GM12892 (cell line): Measurements from ENCODE around the gene PYGB.

Source experiments
- DNase-seq: peaks from one replicate; pipeline ENCODE4 v3.0.0; 2011; ENCODE audit not compliant: insufficient read length
- FAIRE-seq: peaks from 2 replicates; lab custom pipeline; 2011; peaks lifted over from hg19 to GRCh38; lab: Jason Lieb, UNC
- POLR2A ChIP-seq: IDR thresholded peaks from 2 replicates; pipeline ENCODE4 v1.6.1; 2011; ENCODE audit warnings: low read depth, low read length, control low read depth
- POLR2AphosphoS5 ChIP-seq: IDR thresholded peaks from 2 replicates; pipeline ENCODE4 v1.6.1; 2011; ENCODE audit warnings: low read depth, low read length, control low read depth
- TAF1 ChIP-seq: IDR thresholded peaks from 2 replicates; pipeline ENCODE4 v1.6.1; 2011; ENCODE audit warnings: low read depth, mild to moderate bottlenecking, control low read depth, low read length, borderline replicate concordance

PYGB gene

DNA sequence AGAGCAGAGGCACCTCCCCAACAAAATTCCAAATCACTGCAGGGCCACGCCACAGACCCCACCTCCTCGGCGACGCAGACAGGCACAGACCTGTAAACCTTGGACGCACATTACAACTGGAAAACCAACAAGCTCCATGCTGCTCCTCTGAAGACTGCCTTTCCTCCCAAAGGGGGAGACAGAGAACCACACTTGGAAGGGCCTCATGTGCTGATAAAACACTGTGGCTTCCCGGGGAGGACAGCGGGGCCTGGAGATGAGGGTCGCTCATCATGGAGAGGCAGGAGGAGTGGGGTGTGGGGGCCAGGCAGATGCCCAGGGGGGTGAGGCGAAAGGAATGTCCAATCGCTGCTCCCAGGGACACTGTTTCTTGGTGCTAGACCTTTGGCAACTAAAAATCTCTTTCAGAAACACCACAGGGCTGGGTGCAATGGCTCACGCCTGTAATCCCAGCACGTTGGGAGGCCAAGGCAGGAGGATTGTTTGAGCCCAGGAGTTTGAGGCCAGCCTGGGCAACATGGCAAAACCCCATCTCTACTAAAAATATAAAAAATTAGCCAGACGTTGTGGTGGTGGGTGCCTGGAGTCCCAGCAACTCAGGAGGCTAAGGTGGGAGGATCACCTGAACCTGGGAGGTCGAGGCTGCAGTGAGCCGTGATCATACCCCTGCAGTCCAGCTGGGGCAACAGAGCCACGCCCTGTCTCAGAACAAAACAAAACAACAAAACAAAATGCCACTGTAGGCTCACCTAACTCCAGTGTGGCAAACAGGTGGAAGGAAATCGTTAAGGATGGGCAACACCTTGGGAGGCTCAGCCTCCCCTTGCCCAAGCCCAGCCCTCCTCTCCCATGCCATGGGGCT lies 88.9 kb downstream of the PYGB start:
- TF ChIP-seq TAF1 (no peak), POLR2AphosphoS5 (no peak), POLR2A (no peak)
- DNase-seq: no peak
- FAIRE-seq: no peak

DNA sequence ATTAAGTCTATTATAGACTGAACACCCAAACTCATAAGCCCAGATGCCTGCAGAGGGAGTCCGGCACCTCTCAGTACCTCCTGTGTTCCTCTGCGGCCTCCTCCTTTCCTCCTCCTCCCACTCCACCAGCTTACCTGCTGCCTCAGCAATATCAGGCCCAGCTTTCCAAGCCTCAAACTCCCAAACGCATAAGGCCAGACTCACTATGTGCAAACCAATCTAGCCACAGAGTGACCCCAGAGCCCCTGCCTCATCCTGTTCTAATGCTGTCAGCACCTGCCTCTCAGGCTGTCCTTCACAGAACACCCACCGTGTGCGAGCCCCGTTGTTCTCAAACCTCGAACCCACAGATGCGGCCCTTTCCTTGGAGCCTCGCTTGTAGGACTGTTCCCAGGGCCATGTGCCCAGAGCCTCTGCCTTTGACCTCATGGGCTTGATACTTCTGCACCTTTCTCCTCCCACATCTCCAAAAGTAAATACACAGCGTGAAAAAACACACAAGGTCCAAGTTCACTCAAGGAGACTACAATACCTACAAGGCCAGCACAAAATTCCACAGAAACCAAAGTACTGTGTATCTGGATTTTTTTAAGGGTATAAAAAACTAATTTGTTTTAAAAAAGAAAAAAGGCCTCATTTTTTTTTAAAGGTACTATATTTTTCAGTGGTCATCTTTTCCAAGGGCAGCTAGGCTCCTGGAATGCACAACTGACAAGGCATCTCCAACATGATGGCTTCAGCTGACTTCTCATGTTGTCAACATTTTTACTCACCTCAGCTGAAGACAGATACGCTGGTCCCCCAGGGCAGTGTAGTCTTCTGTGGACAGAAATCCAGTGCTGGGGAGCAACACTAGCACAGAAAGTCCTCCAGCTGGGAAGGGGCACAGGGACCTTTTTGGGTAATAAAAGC lies 90.5 kb downstream of the PYGB start:
- DNase-seq (no peak), FAIRE-seq (no peak)
- no peak for TF ChIP-seq POLR2AphosphoS5
- TF ChIP-seq TAF1: no peak
- TF ChIP-seq POLR2A: no peak

DNA sequence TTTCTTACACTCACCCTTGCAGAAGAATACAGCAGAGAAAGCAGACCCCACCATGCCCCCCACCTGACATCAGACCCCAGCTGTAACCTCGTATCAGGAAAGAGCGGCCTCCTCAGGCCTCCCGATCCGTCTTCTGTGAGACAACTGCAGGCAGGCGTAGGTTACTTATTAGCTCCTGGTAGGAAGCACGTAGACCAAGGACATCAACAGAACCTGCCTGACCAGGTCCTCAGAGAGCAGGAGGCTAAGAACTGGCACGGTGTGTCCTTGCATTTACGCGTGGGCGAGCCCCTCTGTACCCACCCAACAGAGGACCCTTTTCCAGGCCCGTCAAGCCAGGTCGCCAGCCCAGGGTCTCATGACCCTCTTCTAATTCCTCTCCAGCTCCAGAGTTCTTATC lies 91.7 kb downstream of the PYGB start:
- DNase-seq (no peak), FAIRE-seq (no peak)
- TF ChIP-seq POLR2AphosphoS5 (no peak), TAF1 (no peak), POLR2A (no peak)

- no peak for FAIRE-seq
- TF ChIP-seq TAF1 (no peak), POLR2A (no peak), POLR2AphosphoS5 (no peak)
- DNase-seq: no peak
These were observed 92.5 kb downstream of the PYGB start for GRCh38 chr20:25340380-25340779.

- no peak for DNase-seq
- no peak for FAIRE-seq
- TF ChIP-seq TAF1 (no peak), POLR2A (no peak), POLR2AphosphoS5 (no peak)
These were observed 94.1 kb downstream of the PYGB start for GRCh38 chr20:25341716-25342680.

DNA sequence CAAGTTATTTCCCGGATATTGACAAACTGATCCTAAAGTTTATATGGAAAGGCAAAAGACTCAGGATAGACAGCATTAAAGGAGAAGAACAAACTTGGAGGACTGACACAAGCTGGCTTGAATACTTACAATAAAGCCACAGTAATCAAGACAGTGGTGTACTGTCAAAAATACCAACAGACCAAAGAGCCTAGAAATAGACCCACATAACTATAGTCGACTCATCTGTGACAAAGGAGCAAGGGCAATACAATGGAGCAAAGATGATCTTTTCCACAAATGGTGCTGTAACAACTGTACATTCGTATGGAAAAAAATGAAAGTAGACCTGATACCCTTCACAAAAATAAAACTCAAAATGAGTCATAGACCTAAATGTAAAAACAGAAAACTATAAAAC lies 96.7 kb downstream of the PYGB start:
- DNase-seq: no peak
- no peak for FAIRE-seq
- no peak for TF ChIP-seq TAF1
- TF ChIP-seq POLR2AphosphoS5: no peak
- TF ChIP-seq POLR2A: no peak

DNA sequence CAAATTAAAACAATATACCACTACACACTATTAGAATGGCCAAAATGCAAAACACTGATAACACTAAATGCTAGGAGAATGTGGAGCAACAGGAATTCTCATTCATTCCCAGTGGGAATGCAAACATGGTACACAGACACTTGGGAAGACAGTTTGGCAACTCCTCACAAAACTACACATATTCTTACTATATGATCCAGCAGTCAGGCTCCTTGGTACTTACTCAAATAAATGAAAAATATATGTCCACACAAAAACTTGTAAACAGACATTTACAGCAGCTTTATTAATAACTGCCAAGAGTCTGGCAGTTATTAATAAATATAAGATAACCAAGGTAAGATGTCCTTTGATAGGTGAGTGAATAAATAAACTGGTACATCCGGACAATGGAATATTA lies 97.8 kb downstream of the PYGB start:
- DNase-seq (no peak), FAIRE-seq (no peak)
- no peak for TF ChIP-seq TAF1
- no peak for TF ChIP-seq POLR2A
- TF ChIP-seq POLR2AphosphoS5: no peak

DNA sequence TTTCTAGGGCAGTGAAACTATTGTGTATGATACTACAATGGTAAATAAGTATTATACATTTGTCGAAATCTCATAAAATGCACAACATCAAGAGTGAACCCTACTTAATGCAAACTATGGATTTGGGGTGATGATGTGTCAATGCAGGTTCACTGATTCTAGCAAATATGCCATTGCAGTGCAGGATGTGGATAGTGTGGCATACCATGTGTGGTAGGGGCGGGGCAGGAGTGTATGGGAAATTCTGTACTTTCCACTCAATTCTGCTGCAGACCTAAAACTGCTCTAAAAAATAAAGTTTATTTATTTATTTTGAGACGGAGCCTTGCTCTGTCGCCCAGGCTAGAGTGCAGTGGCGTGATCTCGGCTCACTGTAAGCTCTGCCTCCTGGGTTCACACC lies 98.5 kb downstream of the PYGB start:
- FAIRE-seq (peak; percentile 40), DNase-seq (no peak)
- TF ChIP-seq POLR2AphosphoS5: no peak
- no peak for TF ChIP-seq POLR2A
- no peak for TF ChIP-seq TAF1
